ENCODE measurements around the gene WDR11.

WDR11 gene

DNA sequence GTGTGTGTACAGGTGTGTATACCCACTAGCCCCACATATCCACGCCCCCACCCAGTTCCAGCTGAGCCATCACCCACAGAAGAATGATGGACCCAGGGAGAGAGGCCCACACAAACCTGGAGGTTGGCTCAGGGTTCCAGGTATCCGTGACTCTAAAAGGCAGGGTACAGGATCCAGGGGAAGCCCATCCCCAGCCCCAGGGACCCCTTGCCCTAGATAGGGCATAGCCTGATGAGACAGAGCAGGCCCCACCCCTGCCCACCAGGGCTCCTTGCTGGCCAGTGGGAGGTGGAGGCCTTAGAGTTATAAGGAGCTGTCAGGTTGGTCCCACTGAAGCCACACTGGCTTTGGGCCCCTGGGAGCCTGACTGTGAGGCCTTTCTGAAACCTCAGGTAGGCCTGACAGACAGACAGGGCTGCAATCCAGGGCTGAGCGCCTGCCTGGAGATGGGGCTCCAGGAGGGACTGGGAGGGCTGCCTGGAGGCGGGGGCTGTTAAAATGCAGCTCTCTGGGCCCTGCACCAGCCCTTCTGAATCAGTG is 93.5 kb downstream of the WDR11 start:
- DNase-seq (ENCODE audit: low read depth) = no peak

DNA sequence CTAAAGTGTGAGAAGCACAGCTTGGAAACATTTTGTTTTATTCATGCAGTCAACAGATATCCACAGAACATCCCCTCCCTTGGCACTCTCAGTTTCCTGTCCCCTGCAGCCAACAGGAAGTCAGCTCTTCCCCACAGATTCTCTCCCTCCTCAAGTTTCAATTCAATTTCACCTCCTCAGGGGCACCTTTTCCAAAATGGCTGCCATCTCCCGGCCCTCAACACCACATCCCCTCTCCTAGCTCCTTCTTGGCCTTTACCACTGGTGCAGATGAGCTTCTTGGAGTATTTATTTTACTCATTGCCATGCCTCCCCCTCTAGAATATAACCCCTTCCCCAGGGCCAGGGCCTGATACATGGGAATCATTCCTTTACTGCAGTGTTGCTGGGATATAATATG is 94.0 kb downstream of the WDR11 start:
- DNase-seq (ENCODE audit: low read depth) = no peak

DNA sequence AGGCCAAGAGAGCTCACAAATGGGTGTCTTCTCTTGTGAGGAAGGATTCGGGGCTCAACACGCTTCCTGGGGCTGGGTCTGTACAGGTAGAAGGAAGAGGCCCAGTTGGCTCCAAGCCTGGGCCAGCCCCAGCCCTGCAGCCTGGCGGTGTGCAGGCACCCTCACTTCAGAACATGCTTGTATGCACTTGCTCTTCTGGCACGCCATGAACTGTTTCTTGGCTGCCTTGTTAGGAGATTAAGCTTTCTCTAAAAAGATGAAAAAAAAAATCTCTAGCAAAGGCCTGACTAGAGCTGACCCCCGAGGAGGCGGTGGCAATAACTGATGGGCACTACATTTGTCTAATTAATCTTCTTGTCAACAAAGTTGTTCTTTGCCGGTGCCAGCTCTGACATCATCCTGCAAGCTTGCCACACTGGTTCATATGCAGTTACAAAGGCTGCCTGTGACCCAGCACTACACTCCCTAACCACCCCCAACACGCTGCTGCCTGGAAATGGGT is 94.7 kb downstream of the WDR11 start:
- DNase-seq (ENCODE audit: low read depth) = no peak

DNA sequence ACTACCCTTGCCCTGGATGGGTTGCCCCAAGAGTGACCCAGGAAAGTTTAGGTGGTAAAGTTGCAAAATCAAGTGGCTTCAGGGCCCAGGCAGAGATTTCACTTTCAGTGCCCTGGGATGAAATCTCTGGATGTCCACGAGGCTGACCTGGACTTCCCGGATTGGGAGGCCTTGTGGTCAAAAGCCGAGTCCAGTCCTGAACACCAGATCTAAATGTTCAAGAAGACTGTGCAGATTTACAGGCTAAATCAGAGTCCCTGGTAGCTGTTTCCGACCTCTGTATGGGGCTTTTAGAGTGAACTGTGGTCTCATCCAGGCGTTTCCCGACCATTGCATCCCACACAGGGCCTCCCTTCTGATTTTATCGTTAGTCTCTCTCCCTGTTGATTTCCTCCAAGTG is 95.3 kb downstream of the WDR11 start:
- no peak for DNase-seq (ENCODE audit: low read depth)

DNA sequence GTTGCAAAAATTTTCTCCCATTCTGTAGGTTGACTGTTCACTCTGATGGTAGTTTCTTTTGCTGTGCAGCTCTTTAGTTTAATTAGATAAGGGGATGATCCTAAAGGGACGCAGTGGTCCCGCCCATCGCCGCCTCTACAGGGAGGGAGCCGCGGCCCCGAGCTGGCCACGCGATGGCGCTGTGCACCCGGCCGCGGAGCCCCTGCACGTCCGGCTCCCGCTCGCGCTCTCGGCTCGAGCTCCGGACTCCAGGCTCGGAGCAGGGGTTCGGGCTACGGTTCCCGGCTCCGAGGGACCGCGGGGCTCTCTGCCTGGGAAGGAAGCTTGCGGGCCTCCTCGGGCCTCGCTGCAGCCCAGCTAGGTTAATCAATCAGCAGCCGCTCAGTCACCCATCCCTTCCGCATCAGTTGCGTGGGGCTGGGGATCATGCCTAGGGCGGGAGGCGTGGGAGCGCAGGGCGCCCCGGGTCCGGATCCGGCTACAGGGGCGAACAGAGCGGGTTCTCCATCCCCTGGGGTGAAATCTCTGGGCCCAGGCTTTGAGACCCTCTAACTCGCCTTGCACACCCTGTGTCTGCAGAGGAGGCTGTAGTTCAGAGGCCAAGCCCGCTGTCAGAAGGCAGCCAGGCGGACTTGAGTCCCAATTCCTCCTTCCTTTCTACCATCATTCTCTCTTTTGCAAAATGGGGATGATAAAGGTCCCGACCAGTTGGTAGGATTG is 97.9 kb downstream of the WDR11 start:
- DNase-seq (ENCODE audit: low read depth) = peak; percentile 36

DNA sequence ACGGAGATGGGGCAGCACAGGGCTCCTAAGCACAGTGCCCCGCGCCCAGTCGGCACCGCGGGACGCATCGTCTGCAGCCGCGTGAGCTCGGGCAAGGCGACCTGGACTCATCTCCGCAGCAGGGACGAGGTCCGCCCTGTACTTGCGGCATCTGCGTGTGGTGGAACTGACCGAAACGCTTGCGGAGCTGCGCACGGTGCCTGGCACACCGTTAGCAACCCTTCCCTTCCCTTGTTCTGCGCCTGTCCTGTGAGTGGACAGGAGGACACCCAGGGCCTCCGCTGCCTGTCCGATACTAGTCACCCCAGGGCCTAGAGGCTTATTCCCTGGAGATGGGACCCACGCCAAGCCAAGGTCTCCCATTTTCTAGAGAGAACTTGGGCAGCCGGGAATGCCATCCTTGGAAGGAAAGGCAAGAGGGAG is 98.5 kb downstream of the WDR11 start:
- DNase-seq (ENCODE audit: low read depth) = no peak

DNA sequence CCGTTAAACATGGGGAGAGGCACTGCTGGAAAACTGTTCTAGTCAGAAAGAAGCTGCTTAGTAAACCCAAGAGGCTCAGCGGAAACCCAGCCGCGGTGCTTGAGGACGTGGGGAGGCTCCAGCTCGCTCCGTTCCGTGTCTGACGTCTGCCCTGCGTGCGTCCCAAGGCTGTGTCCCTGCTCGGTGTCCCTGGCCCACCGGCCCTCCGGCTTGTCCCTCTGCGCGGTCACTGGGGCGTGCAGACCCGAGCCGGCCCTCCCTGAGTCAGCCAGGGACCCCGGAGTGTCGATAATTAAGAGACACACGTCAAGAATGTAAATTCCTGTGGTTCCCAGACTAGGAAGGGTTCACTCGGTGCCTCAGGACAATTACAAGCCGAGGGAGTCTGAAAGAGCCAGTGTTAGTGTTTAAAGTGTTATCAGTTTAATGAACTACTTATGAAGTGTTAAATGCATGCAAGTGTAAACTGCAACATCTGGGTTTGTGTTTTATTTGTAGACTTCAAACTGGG is 98.9 kb downstream of the WDR11 start:
- DNase-seq (ENCODE audit: low read depth) = no peak

DNA sequence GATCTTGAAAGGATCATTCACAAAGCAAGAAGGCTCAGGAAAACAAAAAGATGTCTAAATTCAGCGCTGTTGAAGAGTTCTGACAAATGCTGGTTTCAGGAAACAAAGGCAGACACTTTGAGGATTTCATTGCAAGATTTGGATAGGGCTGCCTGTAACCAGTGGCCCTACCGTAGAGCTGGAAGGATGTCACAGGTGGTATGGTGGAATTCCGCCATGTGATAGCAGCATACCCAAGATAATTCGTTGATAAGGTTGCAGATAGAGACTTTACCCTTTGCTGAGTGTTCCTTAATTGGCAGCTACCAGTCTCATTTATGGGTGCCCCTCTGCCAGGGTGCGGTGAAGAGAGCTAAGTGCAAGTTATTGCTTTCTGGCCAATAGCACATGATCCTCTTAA is 100.1 kb downstream of the WDR11 start:
- no peak for DNase-seq (ENCODE audit: low read depth)

DNA sequence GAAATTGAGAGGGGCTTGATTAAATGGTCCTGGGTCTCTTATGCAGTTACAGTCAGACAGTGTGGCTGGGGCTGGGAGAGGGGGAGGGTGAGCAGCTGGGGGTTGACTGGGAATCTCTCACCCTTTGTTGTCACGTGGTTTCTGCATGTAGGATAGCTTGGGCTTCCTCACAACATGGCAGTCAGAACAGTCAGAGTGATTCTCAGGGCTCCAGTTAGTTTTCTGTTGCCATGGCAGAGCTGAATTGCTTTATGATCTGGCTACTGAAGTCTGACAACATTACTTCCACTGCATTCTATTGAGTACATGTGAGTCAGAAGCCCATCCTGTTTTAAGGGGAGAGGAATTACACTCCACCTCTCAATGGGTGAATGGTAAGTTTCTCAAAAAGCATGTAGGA is 102.7 kb downstream of the WDR11 start:
- DNase-seq (ENCODE audit: low read depth) = no peak

Data from activated T-cell treated with anti-CD3 and anti-CD28 coated beads for 1 hour (primary cell).